Endothelial cell of umbilical vein (primary cell): ENCODE data around the gene MAP3K21. TPM values are rescaled to one million over a fixed set of nuclear protein-coding genes. Genes with fewer than 3 reads are reported as not detected.

Experiments used
- BruUV-seq: library from RNA; stranded (reverse); fragments of 400-500 nt; replicated peaks from 2 replicates; lab custom pipeline; 2021; lab: Mats Ljungman, UMichigan
- CTCF ChIA-PET: fragments of 300-600, 350-600 bp; sonication (Branson Sonifier 250); formaldehyde crosslinking; loops from one replicate; lab custom pipeline; 2021; ENCODE audit warnings: antibody characterized with exemption, inconsistent platforms; lab: Charles Lee
- POLR2A ChIA-PET: fragments of 300-600, 350-600 bp; sonication (Branson Sonifier 250); formaldehyde crosslinking; loops from one replicate; lab custom pipeline; 2021; ENCODE audit warnings: antibody characterized with exemption, inconsistent platforms; lab: Charles Lee
- DNase-seq: peaks from one replicate; pipeline ENCODE4 v3.0.0-alpha.2; 2011; ENCODE audit warnings: low read depth, low spot score
- FAIRE-seq: peaks from 2 replicates; lab custom pipeline; 2011; peaks lifted over from hg19 to GRCh38; lab: Jason Lieb, UNC
- H2AFZ ChIP-seq: 2 replicates; pipeline ENCODE4 v1.6.0; 2012; ENCODE audit warnings: low read depth, low read length, control low read depth, inconsistent platforms
- H3K27ac ChIP-seq: 2 replicates; pipeline ENCODE4 v1.5.1; 2011; ENCODE audit warnings: low read depth, mild to moderate bottlenecking, control low read depth, low read length, moderate library complexity; ENCODE audit not compliant: insufficient read depth
- H3K27me3 ChIP-seq, 2 experiments: 2 replicates each; pipeline versions ENCODE4 v1.6.0 to v1.6.1; 2011; ENCODE audit warnings: low read length in 2 of 2, mixed read lengths in 1 of 2; ENCODE audit not compliant: control insufficient read depth in 2 of 2, insufficient read depth in 2 of 2
- H3K36me3 ChIP-seq, 2 experiments: 2 replicates in 1 of 2; 3 replicates in 1 of 2; pipeline ENCODE4 v1.5.1; 2011; ENCODE audit warnings: low read length in 2 of 2, mild to moderate bottlenecking in 1 of 2, moderate library complexity in 1 of 2; ENCODE audit not compliant: control insufficient read depth in 2 of 2, insufficient read depth in 2 of 2; ENCODE audit errors: extremely low read depth in 1 of 2
- H3K4me1 ChIP-seq: 3 replicates; pipeline ENCODE4 v1.5.1; 2011; ENCODE audit warnings: mild to moderate bottlenecking, low read length; ENCODE audit not compliant: control insufficient read depth, insufficient read depth; ENCODE audit errors: extremely low read depth
- H3K4me2 ChIP-seq: 2 replicates; pipeline ENCODE4 v1.6.1; 2011; ENCODE audit warnings: low read length, control low read depth, mixed read lengths; ENCODE audit not compliant: insufficient read depth
- H3K4me3 ChIP-seq, 3 experiments: fragments of 200-600 bp in 1 of 3; sonication (generic), shearing (Covaris generic) in 1 of 3; replicated peaks in 1 of 3; 2 replicates each; pipeline ENCODE4 v1.5.1; 2011 to 2016; ENCODE audit warnings: control low read depth in 3 of 3, low read length in 3 of 3, mild to moderate bottlenecking in 2 of 3, inconsistent platforms in 1 of 3, low read depth in 1 of 3, moderate library complexity in 1 of 3; ENCODE audit not compliant: insufficient read depth in 1 of 3
- H3K79me2 ChIP-seq: 2 replicates; pipeline ENCODE4 v1.6.0; 2012; ENCODE audit warnings: low read length, inconsistent platforms; ENCODE audit not compliant: control insufficient read depth, insufficient read depth
- H3K9ac ChIP-seq: replicated peaks from 2 replicates; pipeline ENCODE3; 2011; ENCODE audit warnings: low read length, control low read depth; ENCODE audit not compliant: insufficient read depth; ENCODE audit errors: extremely low read depth
- H3K9me1 ChIP-seq: replicated peaks from 3 replicates; pipeline ENCODE4 v1.6.0; 2011; ENCODE audit warnings: mild to moderate bottlenecking, low read length; ENCODE audit not compliant: control insufficient read depth, insufficient read depth; ENCODE audit errors: extremely low read depth
- H3K9me3 ChIP-seq: replicated peaks from 2 replicates; pipeline ENCODE4 v1.5.1; 2012; ENCODE audit warnings: low read length, inconsistent platforms; ENCODE audit not compliant: control insufficient read depth, insufficient read depth
- H4K20me1 ChIP-seq: replicated peaks from 2 replicates; pipeline ENCODE3; 2011; ENCODE audit warnings: mild to moderate bottlenecking, low read length; ENCODE audit not compliant: control insufficient read depth, insufficient read depth; ENCODE audit errors: extremely low read depth
- CTCF ChIP-seq, 2 donors: IDR thresholded peaks; 1 replicate in 1 of 2; 2 replicates in 1 of 2; pipeline ENCODE4 v1.5.1; 2011; ENCODE audit warnings: low read length in 2 of 2, mild to moderate bottlenecking in 2 of 2, moderate library complexity in 2 of 2, control low read depth in 1 of 2, inconsistent platforms in 1 of 2, low read depth in 1 of 2; ENCODE audit not compliant: insufficient read depth in 1 of 2; ENCODE audit errors: extremely low read depth in 1 of 2
- EZH2 ChIP-seq: IDR thresholded peaks from 2 replicates; pipeline ENCODE4 v1.6.1; 2012; ENCODE audit warnings: borderline replicate concordance, low read depth, mild to moderate bottlenecking, moderate library complexity, low read length, inconsistent platforms; ENCODE audit not compliant: severe bottlenecking
- FOS ChIP-seq: IDR thresholded peaks from 2 replicates; pipeline ENCODE4 v1.6.1; 2011; ENCODE audit warnings: mild to moderate bottlenecking, low read length, moderate library complexity, borderline replicate concordance; ENCODE audit not compliant: insufficient read depth
- GATA2 ChIP-seq: IDR thresholded peaks from 2 replicates; pipeline ENCODE4 v1.7.0; 2011; ENCODE audit warnings: low read depth, mild to moderate bottlenecking, moderate library complexity, mixed read lengths, low read length; ENCODE audit not compliant: insufficient read length, insufficient read depth
- JUN ChIP-seq: IDR thresholded peaks from 2 replicates; pipeline ENCODE4 v1.6.1; 2011; ENCODE audit warnings: borderline replicate concordance, low read depth; ENCODE audit not compliant: insufficient read length, insufficient read depth
- MAX ChIP-seq: IDR thresholded peaks from 2 replicates; pipeline ENCODE4 v1.6.1; 2011; ENCODE audit not compliant: insufficient read depth, insufficient read length
- MYC ChIP-seq: IDR thresholded peaks from one replicate; pipeline ENCODE4 v1.6.1; 2011; ENCODE audit warnings: mild to moderate bottlenecking, low read depth, low read length
- POLR2A ChIP-seq: IDR thresholded peaks from 2 replicates; pipeline ENCODE4 v1.6.1; 2012; ENCODE audit warnings: low read depth, mild to moderate bottlenecking, control low read depth, low read length
- POLR2AphosphoS5 ChIP-seq: IDR thresholded peaks from 2 replicates; pipeline ENCODE4 v1.6.1; 2012; ENCODE audit warnings: low read depth, mild to moderate bottlenecking, control low read depth, low read length, moderate library complexity; ENCODE audit not compliant: insufficient read depth
- dilution Hi-C: fragments of 300-500 bp; cut with MboI; formaldehyde crosslinking; loops from one replicate; pipeline ENCODE4 v1.15.0; 2019; ENCODE audit warnings: low sequenced_read_pairs; ENCODE audit not compliant: extremely low pct_ligation_motif_present
- intact Hi-C: fragments of 100-400 bp; cut with micrococcal nuclease; formaldehyde crosslinking; loops from one replicate; pipeline ENCODE4 v1.10.0; 2022
- polyA plus RNA-seq, 4 experiments: library from polyadenylated mRNA; depleted of rRNA in 3 of 4; stranded (reverse) in 3 of 4; unstranded in 1 of 4; fragments of >200 nt; gene quantifications; 2 replicates each; pipeline versions ENCODE4 v1.2.1 to v1.2.3, GENCODE V29; 2011 to 2012; ENCODE audit warnings: missing spikeins in 1 of 4
- total RNA-seq: library from RNA; stranded (reverse); gene quantifications from 2 replicates; pipeline ENCODE4 v1.2.3, GENCODE V29; 2021

The MAP3K21 gene
- total and polyA plus RNA-seq, 2 donors (not counting 3 experiments of a cell fraction or from before 2014, with no cell fraction given) = 0.65 to 0.95 TPM

- TF ChIP-seq MAX (no peak), POLR2A (no peak), MYC (no peak), POLR2AphosphoS5 (no peak), EZH2 (no peak), FOS (no peak), GATA2 (no peak), JUN (no peak), CTCF (IDR thresholded peaks at IDR 0.05; ENCODE audit: extremely low read depth in 1 of 2, insufficient read depth in 1 of 2, low read depth in 1 of 2, low read length in 2 of 2) (no peak)
- CTCF ChIA-PET = no interaction called here
- Histone ChIP-seq H3K9me1 (no peaks in the 10 kb centered on the region), H3K4me2 (no peak overlapping the region), H3K9me3 (no peaks in the 10 kb centered on the region), H3K79me2 (no peaks in the 10 kb centered on the region), H3K4me1 (peaks cover 4% of the 10 kb centered on the region), H3K27me3 (no peaks in the 10 kb centered on the region), H4K20me1 (no peaks in the 10 kb centered on the region), H3K9ac (no peak overlapping the region), H3K4me3 (no peak overlapping the region), H2AFZ (no peak overlapping the region), H3K27ac (no peak overlapping the region), H3K36me3 (no peaks in the 10 kb centered on the region)
- no TSS peak for BruUV-seq
- POLR2A ChIA-PET = no interaction called here
- DNase-seq (no peak), FAIRE-seq (no peak)
- dilution Hi-C loops = no loop called here
- intact Hi-C loops = no loop called here
Observed at GRCh38 chr1:233359905-233360304, 32.4 kb downstream of the MAP3K21 start.
